Epidermal melanocyte (primary cell): ENCODE data around the gene IFFO2.

Experiments used
- DNase-seq: peaks from one replicate; pipeline ENCODE4 v3.0.0; 2011; ENCODE audit warnings: low spot score; ENCODE audit not compliant: insufficient read length

Gene IFFO2

DNA sequence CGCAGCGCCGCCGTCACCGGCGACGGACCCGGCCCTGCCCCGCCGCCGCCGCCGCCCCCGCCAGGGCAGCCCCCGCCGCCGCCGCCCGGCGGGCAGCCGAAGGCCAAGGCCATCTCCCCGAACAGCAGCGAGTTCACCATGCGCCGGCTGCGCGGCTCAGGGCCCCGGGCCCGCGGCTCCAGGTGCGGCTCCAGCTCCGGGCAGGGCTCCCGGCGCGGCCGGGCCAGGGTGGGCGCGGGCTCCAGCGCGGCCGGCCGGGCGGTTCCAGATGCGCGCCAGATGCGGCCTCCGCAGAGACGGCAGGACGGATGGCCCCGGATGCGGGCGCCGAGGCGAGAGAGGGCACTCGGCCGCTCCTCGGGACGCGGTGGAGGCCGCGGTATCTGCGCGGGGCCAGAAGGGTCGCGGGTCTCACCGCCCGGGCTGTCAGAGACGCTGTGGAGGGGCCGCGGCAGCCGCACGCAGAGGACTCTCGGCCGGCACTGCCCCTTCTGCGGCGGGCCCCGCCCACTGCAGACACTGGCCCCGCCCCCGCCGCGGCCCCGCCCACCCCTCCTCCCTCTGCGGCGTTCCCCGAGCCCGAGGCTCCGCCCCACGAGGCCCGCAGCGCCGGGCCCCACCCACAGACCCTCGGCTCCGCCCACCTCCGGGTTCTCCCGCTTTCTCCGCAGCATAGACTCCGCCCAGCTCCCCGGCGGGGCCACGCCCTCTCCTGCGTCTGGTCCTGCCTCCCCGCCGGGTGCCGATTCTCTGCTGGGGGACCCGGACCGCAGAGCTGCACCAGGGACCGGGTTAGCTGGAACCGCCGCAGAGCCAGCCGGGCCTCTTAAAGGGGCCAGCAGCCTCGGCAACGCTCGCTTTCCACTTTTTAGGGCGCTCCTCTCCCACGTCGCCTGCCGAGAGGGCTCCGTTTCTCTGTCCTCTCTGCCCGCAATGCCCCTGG lies at the start of gene IFFO2:
TSS of gene IFFO2 (minus strand) at position 484 of the 943 bp plus-strand sequence. CDS start at position 140, 344 bp downstream.
- peak; percentile 97 for DNase-seq

DNA sequence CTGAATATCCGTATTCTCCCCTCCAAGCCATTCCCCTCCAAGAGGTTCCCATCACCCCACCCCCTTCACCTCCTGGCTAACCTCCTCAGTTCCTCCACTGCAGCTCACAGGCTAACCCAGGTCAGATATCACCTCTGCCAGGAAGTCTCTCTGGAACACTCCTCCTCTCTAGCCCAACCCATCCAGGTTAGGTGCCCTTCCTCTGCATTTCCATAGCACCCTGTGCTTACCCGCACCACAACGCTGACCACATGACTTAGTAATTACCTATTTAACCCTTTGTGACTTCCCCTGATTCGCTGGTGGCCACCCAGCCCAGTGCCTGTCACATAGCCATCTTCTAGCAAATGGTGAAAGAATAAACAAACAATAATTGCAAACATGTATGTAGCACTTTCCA lies 49.5 kb upstream of the IFFO2 start:
- DNase-seq = no peak

GRCh38 chr1:19003371-19004290 lies 47.2 kb upstream of the IFFO2 start:
- no peak for DNase-seq

DNA sequence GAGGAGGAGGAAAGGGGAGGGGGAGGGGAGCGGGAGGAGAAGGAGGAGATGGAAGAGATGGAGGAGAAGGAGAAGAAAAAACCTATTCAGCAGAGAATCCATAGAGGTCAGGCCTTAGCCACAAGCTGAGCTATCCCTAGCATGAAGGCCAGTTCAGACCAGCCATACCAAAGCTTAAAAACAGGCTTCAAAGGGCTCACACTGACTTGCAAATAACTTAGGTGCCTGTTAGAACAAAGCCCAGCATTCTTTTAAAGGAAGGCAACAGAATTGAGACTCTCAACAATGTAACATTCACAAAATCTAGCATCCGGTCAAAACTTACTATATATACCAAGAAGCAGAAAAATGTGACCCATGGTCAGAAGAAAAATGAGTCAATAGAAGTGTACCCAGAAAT lies 43.6 kb upstream of the IFFO2 start:
- no peak for DNase-seq

GRCh38 chr1:18999359-18999758 lies 42.9 kb upstream of the IFFO2 start:
- peak; percentile 32 for DNase-seq

- no peak for DNase-seq
Measured at GRCh38 chr1:18998016-18998724, 41.7 kb upstream of the IFFO2 start.

GRCh38 chr1:18997508-18997907 lies 41.0 kb upstream of the IFFO2 start:
- DNase-seq = no peak

- DNase-seq = no peak
Measured at GRCh38 chr1:18996548-18997177, 40.2 kb upstream of the IFFO2 start.

GRCh38 chr1:18994381-18994780 lies 37.9 kb upstream of the IFFO2 start:
- DNase-seq = no peak

DNA sequence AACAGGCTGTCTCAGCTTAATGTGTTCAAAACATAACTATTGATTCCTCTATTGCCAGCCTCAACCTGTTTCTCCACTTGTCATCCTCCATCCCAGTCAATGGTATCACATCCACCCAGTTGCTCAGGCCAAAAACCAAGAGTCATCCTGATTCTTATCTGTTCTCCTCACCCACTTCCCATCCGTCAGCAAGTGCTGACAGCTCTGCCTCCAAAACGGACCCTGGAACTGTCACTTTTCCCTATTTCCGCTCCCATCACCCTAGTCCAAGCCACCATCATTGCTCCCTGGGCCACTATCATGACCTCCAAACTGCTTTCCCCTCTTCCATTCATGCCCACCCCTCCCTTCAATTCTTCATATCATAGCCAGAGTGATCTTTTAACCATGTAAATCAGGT lies 36.2 kb upstream of the IFFO2 start:
- DNase-seq = no peak

- DNase-seq = no peak
Measured at GRCh38 chr1:18991585-18991984, 35.1 kb upstream of the IFFO2 start.

- DNase-seq = no peak
Measured at GRCh38 chr1:18989896-18990295, 33.4 kb upstream of the IFFO2 start.

- DNase-seq = no peak
Measured at GRCh38 chr1:18989176-18989799, 32.8 kb upstream of the IFFO2 start.

GRCh38 chr1:18981242-18981641 lies 24.8 kb upstream of the IFFO2 start:
- no peak for DNase-seq

DNA sequence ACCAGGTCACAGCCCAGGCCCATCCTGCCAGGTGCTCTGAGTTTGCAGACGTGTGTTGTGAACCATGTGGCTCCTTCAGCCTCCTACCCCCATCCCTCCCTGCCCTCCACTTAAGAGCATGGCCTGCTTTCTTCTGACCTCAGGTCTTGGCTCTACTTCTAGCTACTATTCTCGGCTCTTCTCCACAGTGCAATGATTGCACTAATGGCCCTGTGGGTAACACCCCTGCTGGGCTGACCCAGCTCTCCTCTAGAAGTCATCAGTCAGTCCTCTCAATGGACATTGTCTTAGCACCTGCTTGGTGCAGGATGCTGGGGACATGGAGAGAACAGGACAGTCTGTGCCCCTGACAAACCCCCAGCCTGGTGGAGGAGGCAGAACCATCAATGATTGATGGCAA lies 22.2 kb upstream of the IFFO2 start:
- DNase-seq = no peak

DNA sequence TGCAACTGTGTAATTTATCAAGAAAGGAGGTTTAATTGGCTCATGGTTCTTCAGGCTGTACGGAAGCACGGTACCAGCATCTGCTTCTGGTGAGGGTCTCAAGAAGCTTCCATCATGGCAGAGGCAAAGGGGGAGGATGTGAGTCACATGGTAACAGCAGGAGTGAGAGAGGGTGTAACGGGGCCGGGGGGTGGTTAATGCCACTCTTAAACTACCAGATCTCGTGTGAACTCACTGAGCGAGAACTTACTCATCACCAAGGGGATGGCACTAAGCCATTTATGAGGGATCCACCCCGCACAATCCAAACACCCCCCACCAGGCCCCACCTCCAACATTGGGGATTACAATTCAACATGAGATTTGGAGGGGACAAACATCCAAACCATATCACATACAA lies 21.0 kb upstream of the IFFO2 start:
- no peak for DNase-seq

DNA sequence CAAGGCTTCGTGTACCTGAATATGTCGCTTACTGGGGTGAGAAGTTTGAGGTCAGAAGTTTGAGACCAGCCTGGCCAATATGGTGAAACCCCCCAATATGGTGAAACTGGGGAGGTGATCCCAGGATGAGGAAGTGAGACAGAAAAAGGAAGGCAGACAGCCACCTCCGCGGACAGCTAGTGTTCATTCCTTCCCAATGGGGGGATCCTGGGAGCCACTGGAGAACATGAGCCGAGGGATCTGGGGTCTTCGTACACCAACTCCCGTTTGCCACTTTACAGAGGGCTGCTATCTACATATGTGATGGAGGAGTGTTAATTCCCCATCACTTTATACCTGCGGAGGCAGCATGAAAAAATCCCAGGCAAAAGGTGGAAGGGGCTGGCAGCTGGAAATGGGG lies 19.6 kb upstream of the IFFO2 start:
- no peak for DNase-seq

- DNase-seq = no peak
Measured at GRCh38 chr1:18974606-18975005, 18.1 kb upstream of the IFFO2 start.

DNA sequence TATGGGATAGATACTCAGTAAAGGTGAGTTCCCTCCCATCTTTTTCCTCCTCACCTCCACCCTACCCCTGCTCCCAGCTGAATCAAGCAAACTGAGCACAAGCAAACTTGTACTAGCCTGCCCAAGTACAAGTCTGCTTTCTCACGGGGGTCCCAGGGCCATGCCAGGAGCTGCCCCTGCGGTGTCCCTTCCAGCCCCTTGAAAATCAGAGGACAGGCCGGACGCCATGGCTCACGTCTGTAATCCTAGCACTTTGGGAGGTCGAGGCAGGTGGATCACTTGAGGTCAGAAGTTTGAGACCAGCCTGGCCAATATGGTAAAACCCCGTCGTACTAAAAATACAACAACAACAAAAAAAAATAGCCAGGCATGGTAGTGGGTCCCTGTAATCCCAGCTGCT lies 17.5 kb upstream of the IFFO2 start:
- no peak for DNase-seq

- no peak for DNase-seq
Measured at GRCh38 chr1:18973446-18973955, 17.0 kb upstream of the IFFO2 start.
